ENCODE measurements around the gene OCLN. TPM values are rescaled to one million over a fixed set of nuclear protein-coding genes. Genes with fewer than 3 reads are reported as not detected.
A peak's percentile ranks its signal among the peaks of the same experiment; 100 is the strongest.
"Not testable (repeated sequence)": the region's sequence is repeated elsewhere in the genome, so short reads cannot be mapped to it uniquely, and the experiment has no call there.

The OCLN gene
- total RNA-seq, 1 donor from 2014 or later: 67.5 TPM

DNA sequence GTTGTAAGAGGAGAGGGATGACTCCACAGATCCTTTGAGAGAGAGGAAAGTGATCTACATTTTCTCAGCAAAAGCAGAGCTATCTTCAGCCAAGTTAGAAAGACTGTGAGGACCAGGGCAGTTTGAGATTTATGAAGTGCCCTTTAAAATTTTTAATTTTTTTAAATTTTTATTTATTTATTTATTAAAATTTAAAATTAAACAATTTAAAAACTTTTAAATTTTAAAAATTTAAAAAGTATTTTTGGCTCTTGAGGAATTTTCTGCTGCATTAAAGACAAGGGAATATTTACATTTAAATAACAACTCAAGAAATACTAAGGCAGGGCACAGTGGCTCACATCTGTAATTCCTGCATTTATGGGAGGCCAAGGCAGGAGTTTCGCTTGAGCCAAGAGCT is 30.4 kb upstream of the OCLN start:
- Histone ChIP-seq H3K79me2 (ENCODE audit: low read depth) (no peaks in the 10 kb centered on the region), H3K36me3 (no peaks in the 10 kb centered on the region), H3K4me3 (no peak overlapping the region), H3F3A (ENCODE audit: low read depth) (peaks cover 8% of the 10 kb centered on the region), H4K20me1 (ENCODE audit: low read depth) (no peaks in the 10 kb centered on the region), H3K9ac (no peak overlapping the region), H3K9me3 (ENCODE audit: low read depth) (no peaks in the 10 kb centered on the region), H3K4me2 (no peak overlapping the region), H2AFZ (replicated peaks) (no peak overlapping the region), H3K27ac (no peak overlapping the region), H3K4me1 (no peaks in the 10 kb centered on the region), H3K27me3 (no peaks in the 10 kb centered on the region)
- Mint-ChIP-seq H3K4me3 (no peak overlapping the region), H3K9me3 (no peaks in the 10 kb centered on the region), H3K36me3 (no peaks in the 10 kb centered on the region), H3K4me1 (no peaks in the 10 kb centered on the region), H3K27ac (no peak overlapping the region), H3K27me3 (ENCODE audit: insufficient read depth, low read depth) (no peaks in the 10 kb centered on the region)
- no peak for DNase-seq (ENCODE audit: low spot score)
- TF ChIP-seq, protein P1, sequence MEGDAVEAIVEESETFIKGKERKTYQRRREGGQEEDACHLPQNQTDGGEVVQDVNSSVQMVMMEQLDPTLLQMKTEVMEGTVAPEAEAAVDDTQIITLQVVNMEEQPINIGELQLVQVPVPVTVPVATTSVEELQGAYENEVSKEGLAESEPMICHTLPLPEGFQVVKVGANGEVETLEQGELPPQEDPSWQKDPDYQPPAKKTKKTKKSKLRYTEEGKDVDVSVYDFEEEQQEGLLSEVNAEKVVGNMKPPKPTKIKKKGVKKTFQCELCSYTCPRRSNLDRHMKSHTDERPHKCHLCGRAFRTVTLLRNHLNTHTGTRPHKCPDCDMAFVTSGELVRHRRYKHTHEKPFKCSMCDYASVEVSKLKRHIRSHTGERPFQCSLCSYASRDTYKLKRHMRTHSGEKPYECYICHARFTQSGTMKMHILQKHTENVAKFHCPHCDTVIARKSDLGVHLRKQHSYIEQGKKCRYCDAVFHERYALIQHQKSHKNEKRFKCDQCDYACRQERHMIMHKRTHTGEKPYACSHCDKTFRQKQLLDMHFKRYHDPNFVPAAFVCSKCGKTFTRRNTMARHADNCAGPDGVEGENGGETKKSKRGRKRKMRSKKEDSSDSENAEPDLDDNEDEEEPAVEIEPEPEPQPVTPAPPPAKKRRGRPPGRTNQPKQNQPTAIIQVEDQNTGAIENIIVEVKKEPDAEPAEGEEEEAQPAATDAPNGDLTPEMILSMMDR (IDR thresholded peaks at IDR 0.05): no peak
- no peak for TF ChIP-seq EZH2phosphoT487 (IDR thresholded peaks at IDR 0.05)
- no peak for TF ChIP-seq EZH2 (IDR thresholded peaks at IDR 0.05)

DNA sequence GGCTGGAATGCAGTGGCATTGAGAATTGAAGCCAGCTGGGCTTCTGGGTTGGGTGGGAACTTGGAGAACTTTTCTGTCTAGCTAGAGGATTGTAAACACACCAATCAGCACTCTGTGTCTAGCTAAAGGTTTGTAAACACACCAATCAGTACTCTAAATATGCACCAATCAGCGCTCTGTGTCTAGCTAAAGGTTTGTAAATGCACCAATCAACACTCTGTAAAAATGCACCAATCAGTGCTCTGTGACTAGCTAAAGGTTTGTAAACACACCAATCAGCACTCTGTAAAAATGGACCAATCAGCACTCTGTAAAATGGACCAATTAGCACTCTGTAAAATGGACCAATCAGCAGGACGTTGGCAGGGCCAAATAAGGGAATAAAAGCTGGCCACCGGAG is 26.2 kb upstream of the OCLN start:
- not testable (repeated sequence) for H3F3A ChIP-seq (ENCODE audit: low read depth); H3K27ac Mint-ChIP-seq; H2AFZ ChIP-seq (replicated peaks)

DNA sequence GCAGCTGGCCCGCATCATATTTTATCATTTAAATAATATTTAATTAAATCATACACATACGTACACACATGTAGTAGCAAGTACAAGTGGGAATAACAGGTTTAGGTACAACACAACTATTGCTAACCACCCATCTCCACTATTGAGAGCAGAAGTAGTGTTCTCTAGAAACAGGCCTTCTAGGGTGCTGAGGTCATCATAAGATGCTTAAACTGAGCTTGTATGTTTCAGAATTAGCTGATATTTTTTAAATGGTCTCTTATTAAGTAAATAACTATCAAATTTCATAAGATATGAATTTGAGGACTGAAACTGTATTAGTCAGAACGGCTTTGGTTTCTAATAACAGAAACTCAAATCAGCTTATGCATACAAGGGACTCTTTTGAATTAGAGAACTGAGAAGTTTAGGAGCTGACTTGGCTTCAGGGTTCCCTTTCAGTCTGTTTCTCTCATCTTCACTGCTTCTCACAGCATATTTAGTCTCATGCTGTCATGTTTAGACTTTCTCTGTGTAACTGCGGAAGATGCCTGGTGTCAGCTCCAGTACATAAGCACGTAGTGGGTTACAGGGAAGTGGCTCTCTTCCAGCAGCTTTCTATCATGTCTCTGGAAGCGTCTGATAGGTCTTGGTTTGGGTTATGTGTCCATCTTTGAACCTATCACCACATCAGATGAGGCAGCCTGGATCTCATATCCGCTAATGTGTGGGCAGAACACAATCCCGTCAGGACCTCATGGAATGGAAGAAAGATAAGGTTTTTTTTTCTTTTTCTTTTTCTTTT is 25.0 kb upstream of the OCLN start:
- Histone ChIP-seq H3K27ac (no peak overlapping the region), H3K79me2 (ENCODE audit: low read depth) (no peaks in the 10 kb centered on the region), H3F3A (ENCODE audit: low read depth) (peaks cover 2% of the 10 kb centered on the region), H3K27me3 (no peaks in the 10 kb centered on the region), H3K9me3 (ENCODE audit: low read depth) (no peaks in the 10 kb centered on the region), H3K4me1 (no peaks in the 10 kb centered on the region), H3K36me3 (no peaks in the 10 kb centered on the region), H4K20me1 (ENCODE audit: low read depth) (no peaks in the 10 kb centered on the region), H2AFZ (replicated peaks) (no peak overlapping the region), H3K4me2 (no peak overlapping the region), H3K9ac (no peak overlapping the region), H3K4me3 (no peak overlapping the region)
- H3K4me1 Mint-ChIP-seq: no peaks in the 10 kb centered on the region
- no peak overlapping the region for H3K27ac Mint-ChIP-seq
- no peak overlapping the region for H3K4me3 Mint-ChIP-seq
- peaks cover 8% of the 10 kb centered on the region for H3K27me3 Mint-ChIP-seq (ENCODE audit: insufficient read depth, low read depth)
- TF ChIP-seq EZH2phosphoT487 (IDR thresholded peaks at IDR 0.05) (no peak), EZH2 (IDR thresholded peaks at IDR 0.05) (no peak)
- TF ChIP-seq, protein P1 (IDR thresholded peaks at IDR 0.05): no peak
- DNase-seq (ENCODE audit: low spot score): no peak
- H3K36me3 Mint-ChIP-seq: no peaks in the 10 kb centered on the region
- H3K9me3 Mint-ChIP-seq: no peaks in the 10 kb centered on the region

More for the DNA sequence above, 26.2 kb upstream of the OCLN start:
- not testable (repeated sequence) for H4K20me1 ChIP-seq (ENCODE audit: low read depth); H3K9ac ChIP-seq; H3K27ac ChIP-seq; H3K4me1 ChIP-seq; H3K4me3 Mint-ChIP-seq; H3K4me3 ChIP-seq; H3K9me3 ChIP-seq (ENCODE audit: low read depth); H3K36me3 Mint-ChIP-seq; H3K79me2 ChIP-seq (ENCODE audit: low read depth); H3K27me3 ChIP-seq; H3K4me1 Mint-ChIP-seq; DNase-seq (ENCODE audit: low spot score); H3K9me3 Mint-ChIP-seq; H3K4me2 ChIP-seq; H3K27me3 Mint-ChIP-seq (ENCODE audit: insufficient read depth, low read depth); H3K36me3 ChIP-seq

DNA sequence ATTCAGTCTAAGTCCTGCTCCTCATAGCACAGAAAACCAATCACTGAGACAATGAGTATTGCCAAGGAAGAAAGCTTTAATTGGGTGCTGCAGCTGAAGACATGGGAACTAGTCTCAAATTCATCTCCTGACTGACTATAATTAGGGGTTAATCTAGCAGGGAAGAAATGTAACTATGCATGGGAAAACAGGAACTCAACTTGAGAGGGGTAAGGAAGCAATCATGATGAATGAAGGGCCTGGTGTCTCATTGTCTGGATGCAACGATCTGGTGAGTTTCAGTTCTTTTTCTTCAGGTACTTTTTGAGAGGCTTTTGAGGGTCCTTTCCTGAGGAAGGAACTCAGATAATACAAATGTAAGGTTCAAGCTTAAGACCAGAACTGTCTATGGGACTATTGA is 24.0 kb upstream of the OCLN start:
- H3K9ac ChIP-seq: no peak overlapping the region
- no peaks in the 10 kb centered on the region for H3K4me1 Mint-ChIP-seq
- no peaks in the 10 kb centered on the region for H3K79me2 ChIP-seq (ENCODE audit: low read depth)
- no peak overlapping the region for H3K27ac ChIP-seq
- no peaks in the 10 kb centered on the region for H3K9me3 Mint-ChIP-seq
- no peaks in the 10 kb centered on the region for H4K20me1 ChIP-seq (ENCODE audit: low read depth)
- H2AFZ ChIP-seq (replicated peaks): peak overlapping the region; percentile 54
- no peak overlapping the region for H3K4me2 ChIP-seq
- no peak overlapping the region for H3K4me3 ChIP-seq
- no peaks in the 10 kb centered on the region for H3K4me1 ChIP-seq
- no peak overlapping the region for H3K4me3 Mint-ChIP-seq
- no peaks in the 10 kb centered on the region for H3K36me3 Mint-ChIP-seq
- H3K27me3 Mint-ChIP-seq (ENCODE audit: insufficient read depth, low read depth): peaks cover 8% of the 10 kb centered on the region
- H3K27ac Mint-ChIP-seq: no peak overlapping the region
- no peak for TF ChIP-seq EZH2 (IDR thresholded peaks at IDR 0.05)
- no peak for TF ChIP-seq EZH2phosphoT487 (IDR thresholded peaks at IDR 0.05)
- TF ChIP-seq, protein P1 (IDR thresholded peaks at IDR 0.05): no peak
- no peaks in the 10 kb centered on the region for H3K27me3 ChIP-seq
- no peaks in the 10 kb centered on the region for H3F3A ChIP-seq (ENCODE audit: low read depth)
- no peaks in the 10 kb centered on the region for H3K36me3 ChIP-seq
- no peak for DNase-seq (ENCODE audit: low spot score)
- no peaks in the 10 kb centered on the region for H3K9me3 ChIP-seq (ENCODE audit: low read depth)

DNA sequence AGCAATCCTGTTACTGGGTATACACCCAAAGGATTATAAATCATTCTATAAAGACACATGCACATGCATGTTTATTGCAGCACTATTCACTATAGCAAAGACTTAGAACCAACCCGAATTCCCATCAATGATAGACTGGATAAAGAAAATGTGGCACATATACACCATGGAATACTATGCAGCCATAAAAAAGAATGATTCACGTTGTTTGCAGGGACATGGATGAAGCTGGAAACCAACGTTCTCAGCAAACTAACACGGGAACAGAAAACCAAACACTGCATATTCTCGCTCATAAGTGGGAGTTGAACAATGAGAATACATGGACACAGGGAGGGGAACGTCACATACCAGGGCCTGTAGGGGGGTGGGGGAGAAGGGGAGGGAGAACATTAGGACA is 21.1 kb upstream of the OCLN start:
- DNase-seq (ENCODE audit: low spot score); H3K4me3 ChIP-seq; H4K20me1 ChIP-seq (ENCODE audit: low read depth); H3K4me3 Mint-ChIP-seq; H3K9me3 Mint-ChIP-seq; H3K27ac ChIP-seq; H3K4me1 Mint-ChIP-seq; H3K79me2 ChIP-seq (ENCODE audit: low read depth); H3K27ac Mint-ChIP-seq; H3K27me3 ChIP-seq; H3K36me3 Mint-ChIP-seq; H3K9me3 ChIP-seq (ENCODE audit: low read depth); H3F3A ChIP-seq (ENCODE audit: low read depth); H3K27me3 Mint-ChIP-seq (ENCODE audit: insufficient read depth, low read depth); H3K4me2 ChIP-seq; H3K4me1 ChIP-seq; H2AFZ ChIP-seq (replicated peaks); H3K9ac ChIP-seq; H3K36me3 ChIP-seq: not testable (repeated sequence)

Measured in neural progenitor cell (in vitro differentiated cells).